OCI-LY7 (cell line): Measurements from ENCODE around the gene FADS3. TPM values are rescaled to one million over a fixed set of nuclear protein-coding genes. Genes with fewer than 3 reads are reported as not detected.

Experiments
- BruUV-seq: library from RNA; stranded (reverse); fragments of 400-500 nt; replicated peaks from 2 replicates; lab custom pipeline; 2021; lab: Mats Ljungman, UMichigan
- CTCF ChIA-PET: fragments of 300-600 bp; sonication (Branson Sonifier 250); formaldehyde crosslinking; loops from one replicate; lab custom pipeline; 2022; ENCODE audit warnings: antibody characterized with exemption; ENCODE audit not compliant: unreplicated experiment; lab: Charles Lee
- POLR2A ChIA-PET: fragments of 300-600 bp; sonication (Branson Sonifier 250); formaldehyde crosslinking; loops from one replicate; lab custom pipeline; 2022; ENCODE audit warnings: antibody characterized with exemption; lab: Charles Lee
- DNase-seq: peaks from one replicate; pipeline ENCODE4 v3.0.0-alpha.2; 2015; ENCODE audit warnings: low spot score
- H2AFZ ChIP-seq: fragments of 200-600 bp; sonication (generic), shearing (Covaris generic); 2 replicates; pipeline ENCODE4 v1.6.1; 2014; ENCODE audit warnings: mild to moderate bottlenecking, antibody characterized with exemption, low read length, moderate library complexity
- H3K27ac ChIP-seq: fragments of 200-600 bp; sonication (generic); 2 replicates; pipeline ENCODE4 v1.5.1; 2014; ENCODE audit warnings: mixed run types, low read depth, mild to moderate bottlenecking, moderate library complexity, low read length, inconsistent platforms; ENCODE audit not compliant: poor library complexity, severe bottlenecking
- H3K36me3 ChIP-seq: fragments of 200-600 bp; sonication (generic); 2 replicates; pipeline ENCODE4 v1.6.1; 2014; ENCODE audit warnings: mild to moderate bottlenecking, antibody characterized with exemption, low read length, moderate library complexity, mixed read lengths; ENCODE audit not compliant: insufficient read depth
- H3K4me1 ChIP-seq: fragments of 200-600 bp; sonication (generic); 2 replicates; pipeline ENCODE4 v1.5.1; 2014; ENCODE audit warnings: mild to moderate bottlenecking, low read length; ENCODE audit not compliant: insufficient read depth, poor library complexity, severe bottlenecking
- H3K4me2 ChIP-seq: fragments of 200-600 bp; sonication (generic); 2 replicates; pipeline ENCODE4 v1.6.1; 2014; ENCODE audit warnings: mild to moderate bottlenecking, low read length
- H3K4me3 ChIP-seq: fragments of 200-600 bp; sonication (generic); 2 replicates; pipeline ENCODE4 v1.5.1; 2014; ENCODE audit warnings: mild to moderate bottlenecking, low read depth, low read length; ENCODE audit not compliant: poor library complexity, severe bottlenecking
- H3K79me2 ChIP-seq: fragments of 200-600 bp; sonication (generic); 2 replicates; pipeline ENCODE4 v1.6.1; 2016; ENCODE audit warnings: low read depth, mild to moderate bottlenecking, low read length, moderate library complexity, mixed read lengths; ENCODE audit not compliant: insufficient read depth
- H3K9me2 ChIP-seq: fragments of 200-600 bp; sonication (generic); 2 replicates; pipeline ENCODE4 v1.6.1; 2016; ENCODE audit warnings: mild to moderate bottlenecking, low read length, mixed read lengths; ENCODE audit not compliant: insufficient read depth
- H3K9me3 ChIP-seq: fragments of 200-600 bp; sonication (generic); 2 replicates; pipeline ENCODE4 v1.6.1; 2014; ENCODE audit warnings: mild to moderate bottlenecking, mixed run types, low read length, mixed read lengths
- H4K20me1 ChIP-seq: fragments of 200-600 bp; sonication (generic); 2 replicates; pipeline ENCODE4 v1.6.1; 2014; ENCODE audit warnings: mild to moderate bottlenecking, antibody characterized with exemption, low read length, moderate library complexity, mixed read lengths; ENCODE audit not compliant: insufficient read depth
- CTCF ChIP-seq: fragments of 200-600 bp; sonication (generic); conservative IDR thresholded peaks from 2 replicates; pipeline ENCODE4 v1.5.1; 2014; ENCODE audit warnings: mild to moderate bottlenecking, antibody characterized with exemption, low read length, moderate library complexity, mixed read lengths
- EZH2phosphoT487 ChIP-seq: fragments of 200-600 bp; sonication (generic); IDR thresholded peaks from 2 replicates; pipeline ENCODE4 v1.6.1; 2018; ENCODE audit warnings: low read depth, borderline replicate concordance, mild to moderate bottlenecking, mixed run types, antibody characterized with exemption, low read length, moderate library complexity, mixed read lengths
- intact Hi-C: fragments of 100-400 bp; cut with micrococcal nuclease; formaldehyde crosslinking; loops from one replicate; pipeline ENCODE4 v1.10.0; 2022; ENCODE audit not compliant: unreplicated experiment
- total RNA-seq, 2 experiments: library from RNA; depleted of rRNA in 1 of 2; stranded (reverse); fragments of >200 nt in 1 of 2; shearing (Covaris generic) in 1 of 2; gene quantifications; 2 replicates each; pipeline ENCODE4 v1.2.3, GENCODE V29; 2014 to 2022

The FADS3 gene
- total RNA-seq, 2 experiments from 2014 or later = 103 to 191 TPM

GRCh38 chr11:61848631-61849030 is 42.7 kb downstream of the FADS3 start:
- POLR2A ChIA-PET = no interaction called here
- no peak overlapping the region for H3K4me2 ChIP-seq
- intact Hi-C loops = no loop called here
- TF ChIP-seq EZH2phosphoT487 = no peak
- no peak for TF ChIP-seq CTCF
- no peak overlapping the region for H3K27ac ChIP-seq
- H3K79me2 ChIP-seq = no peaks in the 10 kb centered on the region
- H3K4me3 ChIP-seq = no peak overlapping the region
- H3K9me3 ChIP-seq = no peaks in the 10 kb centered on the region
- CTCF ChIA-PET = no interaction called here
- no peak overlapping the region for H2AFZ ChIP-seq
- H3K36me3 ChIP-seq = no peaks in the 10 kb centered on the region
- no TSS peak for BruUV-seq
- no peaks in the 10 kb centered on the region for H3K4me1 ChIP-seq
- no peak for DNase-seq
- no peaks in the 10 kb centered on the region for H4K20me1 ChIP-seq
- H3K9me2 ChIP-seq = no peaks in the 10 kb centered on the region

DNA sequence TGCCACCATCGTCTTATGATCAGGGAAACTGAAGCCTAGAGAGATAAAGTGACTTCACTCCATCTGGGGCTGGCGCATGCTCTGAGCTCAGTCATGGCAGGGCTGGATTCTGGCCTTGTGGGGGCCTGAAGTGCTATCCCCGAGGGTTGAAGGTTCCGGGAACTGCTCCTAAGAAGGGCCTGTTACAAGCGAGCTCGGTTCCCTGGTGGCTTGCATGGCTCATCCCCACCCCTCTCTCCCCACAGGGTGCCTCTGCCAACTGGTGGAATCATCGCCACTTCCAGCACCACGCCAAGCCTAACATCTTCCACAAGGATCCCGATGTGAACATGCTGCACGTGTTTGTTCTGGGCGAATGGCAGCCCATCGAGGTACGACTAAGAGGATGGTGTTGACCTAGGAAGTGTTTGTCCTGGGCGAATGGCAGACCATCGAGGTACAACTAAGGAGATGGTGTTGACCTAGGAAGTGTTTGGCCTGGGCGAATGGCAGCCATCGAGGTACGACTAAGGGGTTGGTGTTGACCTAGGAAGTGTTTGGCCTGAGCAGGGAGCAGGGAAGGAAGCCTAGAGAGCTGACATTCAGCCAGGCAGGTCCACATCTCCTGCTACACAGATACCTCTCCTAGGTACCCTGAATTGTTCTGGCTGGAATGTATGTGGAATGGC is 43.3 kb downstream of the FADS3 start:
- H3K79me2 ChIP-seq = no peaks in the 10 kb centered on the region
- H3K27ac ChIP-seq = no peak overlapping the region
- intact Hi-C loops = no loop called here
- no peak overlapping the region for H3K4me3 ChIP-seq
- H3K36me3 ChIP-seq = no peaks in the 10 kb centered on the region
- no TSS peak for BruUV-seq
- CTCF ChIA-PET = no interaction called here
- no peaks in the 10 kb centered on the region for H3K9me3 ChIP-seq
- no peak overlapping the region for H3K4me2 ChIP-seq
- no peak for DNase-seq
- no peaks in the 10 kb centered on the region for H3K4me1 ChIP-seq
- H3K9me2 ChIP-seq = no peaks in the 10 kb centered on the region
- no peak overlapping the region for H2AFZ ChIP-seq
- POLR2A ChIA-PET = no interaction called here
- TF ChIP-seq CTCF (no peak), EZH2phosphoT487 (no peak)
- H4K20me1 ChIP-seq = no peaks in the 10 kb centered on the region

- no peaks in the 10 kb centered on the region for H3K4me1 ChIP-seq
- no peak overlapping the region for H3K27ac ChIP-seq
- H2AFZ ChIP-seq = no peak overlapping the region
- no peak overlapping the region for H3K4me3 ChIP-seq
- no peak for DNase-seq
- TF ChIP-seq EZH2phosphoT487 (no peak), CTCF (no peak)
- no peaks in the 10 kb centered on the region for H3K9me3 ChIP-seq
- intact Hi-C loops = no loop called here
- CTCF ChIA-PET = no interaction called here
- no peaks in the 10 kb centered on the region for H3K9me2 ChIP-seq
- no peaks in the 10 kb centered on the region for H3K79me2 ChIP-seq
- no peak overlapping the region for H3K4me2 ChIP-seq
- no TSS peak for BruUV-seq
- H4K20me1 ChIP-seq = no peaks in the 10 kb centered on the region
- POLR2A ChIA-PET = interaction anchor here (0.7 kb wide), 1 partner anchor 31 kb away, joined by 3 read pairs; no protein-coding TSS in a partner anchor
- H3K36me3 ChIP-seq = no peaks in the 10 kb centered on the region
Measured at GRCh38 chr11:61846362-61847020, 44.9 kb downstream of the FADS3 start.
